ENCODE results near the gene PCARE.
A peak's percentile ranks its signal among the peaks of the same experiment; 100 is the strongest.
"Not testable (repeated sequence)": the region's sequence is repeated elsewhere in the genome, so short reads cannot be mapped to it uniquely, and the experiment has no call there.

PCARE gene

GRCh38 chr2:29074411-29074810, at the start of gene PCARE:
Gene PCARE, minus strand, starts transcription at chr2:29074523. Its CDS starts 262 bp downstream, at chr2:29074261.
- no peak for DNase-seq (ENCODE audit: low read depth)

- peak; percentile 75 for DNase-seq (ENCODE audit: low read depth)
Observed at GRCh38 chr2:29123617-29124349, 49.5 kb upstream of the PCARE start.

- DNase-seq (ENCODE audit: low read depth) = no peak
Observed at GRCh38 chr2:29120846-29121245, 46.5 kb upstream of the PCARE start.

GRCh38 chr2:29119211-29119610, 44.9 kb upstream of the PCARE start:
- DNase-seq (ENCODE audit: low read depth) = no peak

DNA sequence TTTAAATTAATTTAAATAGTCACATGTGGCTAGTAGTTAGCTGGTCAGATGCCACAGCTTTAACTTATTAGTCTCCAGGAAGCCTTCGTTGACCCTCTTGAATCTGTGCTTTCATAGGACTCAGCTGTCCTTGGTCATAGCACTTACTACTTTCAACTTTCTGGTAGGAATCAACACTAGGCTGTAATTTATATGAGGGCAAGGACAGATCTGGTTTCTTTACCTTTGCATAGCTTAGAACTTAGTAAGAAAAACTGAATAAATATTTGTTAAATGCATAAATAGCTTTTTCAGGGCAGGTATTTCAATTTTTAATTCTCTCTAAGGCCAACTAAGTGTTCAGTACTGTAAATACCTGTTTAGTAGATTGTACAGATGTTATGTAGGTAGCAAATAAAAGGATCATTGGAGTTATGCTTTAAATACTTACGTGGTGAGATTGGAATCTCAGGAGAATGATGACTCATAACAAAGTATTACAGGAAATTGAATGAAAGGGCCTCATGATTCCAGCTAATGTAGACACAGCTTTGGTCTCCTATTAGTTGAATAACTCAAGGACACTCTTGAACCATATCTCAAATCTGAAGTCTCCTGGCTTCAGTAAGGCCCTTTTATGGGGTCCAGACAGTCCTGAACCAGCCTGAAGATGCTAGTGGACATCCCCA, 43.4 kb upstream of the PCARE start:
- DNase-seq (ENCODE audit: low read depth) = no peak

- peak; percentile 38 for DNase-seq (ENCODE audit: low read depth)
Observed at GRCh38 chr2:29115797-29116781, 41.8 kb upstream of the PCARE start.

GRCh38 chr2:29114946-29115609, 40.8 kb upstream of the PCARE start, which contains the start of gene CLIP4:
Gene CLIP4, plus strand, starts transcription at chr2:29115415. Its CDS starts 5,974 bp downstream, at chr2:29121389.
- peak; percentile 23 for DNase-seq (ENCODE audit: low read depth)

GRCh38 chr2:29114586-29114945, 40.2 kb upstream of the PCARE start:
- no peak for DNase-seq (ENCODE audit: low read depth)

- DNase-seq (ENCODE audit: low read depth) = peak; percentile 74
Observed at GRCh38 chr2:29113891-29114321, 39.6 kb upstream of the PCARE start.

GRCh38 chr2:29113027-29113686, 38.8 kb upstream of the PCARE start:
- DNase-seq (ENCODE audit: low read depth) = no peak

DNA sequence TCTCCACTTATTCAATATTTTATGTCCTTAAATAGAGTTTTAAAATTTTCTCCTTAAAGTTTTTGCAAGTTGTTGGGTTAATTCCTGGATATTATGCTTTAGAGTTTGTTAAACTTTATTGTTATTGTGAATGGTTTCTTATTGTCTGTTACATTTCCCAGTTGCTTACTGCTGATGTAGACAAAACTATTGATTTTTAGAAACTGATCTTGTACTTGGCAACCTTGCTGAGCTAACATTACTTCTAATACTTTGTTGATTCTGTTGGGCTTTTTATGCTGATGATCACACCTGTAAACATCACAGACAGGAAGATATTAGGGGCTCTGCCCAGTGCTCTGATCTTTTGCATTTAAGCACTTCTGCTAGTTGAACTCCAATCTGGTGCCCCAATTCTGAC, 38.1 kb upstream of the PCARE start:
- DNase-seq (ENCODE audit: low read depth) = no peak

DNA sequence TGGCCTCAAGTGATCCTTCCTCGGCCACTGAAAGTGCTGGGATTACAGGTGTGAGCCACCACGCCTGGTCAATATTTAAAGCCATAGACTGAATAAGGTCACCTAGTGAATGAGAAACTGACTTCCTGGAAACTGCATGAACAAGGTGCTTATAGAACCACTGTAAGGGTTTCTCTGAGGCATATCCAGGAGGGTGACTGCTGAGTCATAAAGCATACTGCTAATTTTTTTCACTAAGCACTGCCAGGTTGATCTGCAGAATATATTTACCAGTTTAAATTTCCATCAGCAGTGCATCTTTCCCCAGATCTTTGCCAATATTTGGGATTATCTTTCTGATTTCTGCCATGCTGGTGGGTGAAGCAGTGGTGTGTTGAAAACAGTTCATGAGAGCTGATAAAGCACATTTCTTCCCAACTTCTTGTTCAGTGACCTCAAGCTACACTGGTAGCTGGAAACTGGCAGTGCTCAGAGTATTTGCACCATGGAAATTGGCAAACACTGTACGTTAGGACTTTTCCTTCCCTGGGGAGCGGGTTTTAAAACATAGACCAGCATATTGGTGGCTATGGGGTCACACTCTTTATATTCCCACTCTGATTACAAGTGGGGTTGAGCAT, 36.7 kb upstream of the PCARE start:
- DNase-seq (ENCODE audit: low read depth) = no peak

DNA sequence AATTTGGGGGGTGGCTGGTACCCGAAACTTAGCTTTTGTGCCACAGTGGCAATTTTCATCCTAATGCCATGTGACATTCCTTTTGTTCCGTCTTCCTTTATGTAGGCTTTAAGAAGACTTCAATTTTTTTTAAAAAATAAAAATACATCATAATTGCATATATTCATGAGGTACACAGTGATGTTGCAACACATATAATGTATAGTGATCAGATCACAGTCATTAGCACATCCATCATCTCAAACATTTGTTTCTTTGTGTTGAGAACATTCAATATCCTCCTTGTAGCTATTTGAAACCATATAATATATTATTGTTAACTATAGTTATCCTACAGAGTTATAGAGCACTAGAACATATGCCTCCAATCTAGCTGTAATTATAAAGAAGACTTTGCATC, 34.9 kb upstream of the PCARE start:
- no peak for DNase-seq (ENCODE audit: low read depth)

DNA sequence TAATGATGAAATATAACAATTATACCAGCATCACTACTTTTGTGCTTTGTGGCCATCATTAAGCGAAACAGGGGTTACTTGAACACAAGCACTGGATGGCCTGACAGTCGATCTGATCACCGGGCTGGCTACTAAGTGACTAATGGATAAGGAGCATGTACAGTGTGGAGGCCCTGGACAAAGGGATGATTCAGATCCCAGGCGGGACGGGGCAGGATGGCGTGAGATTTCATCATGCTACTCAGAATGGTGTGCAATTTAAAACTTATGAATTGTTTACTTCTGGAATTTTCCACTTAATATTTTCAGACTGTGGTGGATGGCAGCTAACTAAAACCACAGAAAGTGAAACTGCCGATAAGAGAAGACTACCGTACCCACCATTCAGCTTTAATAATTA, 33.9 kb upstream of the PCARE start:
- DNase-seq (ENCODE audit: low read depth) = peak; percentile 70

GRCh38 chr2:29107547-29107946, 33.2 kb upstream of the PCARE start:
- DNase-seq (ENCODE audit: low read depth) = not testable (repeated sequence)

DNA sequence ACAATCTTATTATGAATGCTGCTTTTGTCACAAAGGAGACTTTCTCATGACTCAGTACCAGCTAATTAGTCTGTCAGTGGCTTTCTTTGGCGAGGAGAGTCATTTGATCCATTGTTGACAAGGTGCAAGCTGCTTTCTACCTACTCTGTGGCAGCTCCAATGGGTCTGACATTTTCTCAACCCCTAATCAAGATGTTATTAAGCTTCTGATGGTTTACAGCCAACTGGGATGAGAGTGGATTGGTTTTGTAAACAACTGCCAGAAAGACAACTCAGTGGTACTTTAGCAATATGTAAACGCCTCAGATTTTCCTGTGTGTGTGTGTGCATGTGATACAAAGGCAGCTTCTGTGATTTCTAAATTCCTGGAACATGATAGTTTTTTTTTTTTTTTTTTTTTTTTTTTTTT, 32.7 kb upstream of the PCARE start:
- no peak for DNase-seq (ENCODE audit: low read depth)

DNA sequence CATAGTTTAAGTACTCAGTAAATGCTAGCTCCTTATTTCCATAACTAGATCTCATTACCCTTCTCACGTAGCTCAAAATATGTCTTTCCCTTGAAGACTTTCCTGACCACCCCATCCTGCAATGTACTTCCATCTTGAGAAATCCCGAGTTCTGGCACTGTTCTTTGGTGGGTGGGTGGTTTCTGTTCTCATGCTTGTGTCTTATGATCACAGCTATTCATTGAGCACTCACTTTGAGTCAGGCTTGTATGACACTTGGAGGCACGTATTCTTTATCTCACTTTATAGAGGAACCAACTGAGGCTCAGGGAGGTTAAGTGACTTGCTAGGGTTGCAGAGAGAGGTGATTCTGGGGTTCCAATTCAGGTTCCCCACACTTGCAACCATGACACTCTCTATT, 31.9 kb upstream of the PCARE start:
- DNase-seq (ENCODE audit: low read depth) = no peak

GRCh38 chr2:29105375-29105774, 31.1 kb upstream of the PCARE start:
- DNase-seq (ENCODE audit: low read depth) = no peak

GRCh38 chr2:29104688-29105087, 30.4 kb upstream of the PCARE start:
- DNase-seq (ENCODE audit: low read depth) = no peak

DNA sequence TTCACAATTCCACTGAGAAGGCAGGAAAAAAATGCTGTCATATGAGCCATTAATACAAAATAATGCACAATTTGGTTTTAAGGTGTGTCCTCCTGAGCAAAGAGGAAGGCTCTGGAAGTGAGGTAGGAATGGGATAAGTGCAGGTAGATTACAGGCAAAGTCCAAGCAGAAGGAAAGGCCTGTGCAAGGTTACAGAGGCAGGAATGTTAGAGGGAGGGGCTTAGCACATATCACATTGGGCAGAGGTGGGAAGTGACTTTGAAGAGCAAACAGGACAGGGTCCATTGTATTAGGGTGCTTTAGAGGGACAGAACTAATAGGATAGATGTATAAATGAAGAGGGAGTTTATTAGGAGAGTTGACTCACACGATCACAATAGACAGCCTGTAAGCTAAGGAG, 26.2 kb upstream of the PCARE start:
- no peak for DNase-seq (ENCODE audit: low read depth)

DNA sequence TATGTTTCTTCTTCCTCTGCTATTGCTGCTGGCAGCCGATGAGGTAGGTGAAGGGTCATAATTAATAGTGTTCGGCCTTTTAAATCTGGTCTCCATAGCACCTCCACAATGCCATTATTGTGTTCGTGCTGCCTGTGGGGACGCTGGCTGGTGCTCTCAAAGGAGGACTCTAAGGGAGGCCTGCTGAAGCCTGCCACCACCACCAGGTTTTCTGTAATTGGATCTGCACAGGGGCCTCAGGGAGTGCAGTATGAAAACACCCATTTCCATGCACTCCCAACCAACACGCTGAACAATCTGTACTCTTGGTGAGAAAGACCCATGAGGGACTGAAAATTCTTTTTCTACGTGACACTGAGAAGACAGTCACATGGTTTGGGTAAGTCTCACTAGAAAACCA, 23.2 kb upstream of the PCARE start:
- no peak for DNase-seq (ENCODE audit: low read depth)
